Endodermal cell (in vitro differentiated cells): ENCODE results near the gene TTC7B. TPM values are rescaled to one million over a fixed set of nuclear protein-coding genes. Genes with fewer than 3 reads are reported as not detected.

Source experiments
- DNase-seq: peaks from one replicate; pipeline ENCODE4 v3.0.0-alpha.2; 2017
- H3K27ac ChIP-seq: 2 replicates; pipeline ENCODE4 v1.5.1; 2013; ENCODE audit warnings: mild to moderate bottlenecking, low read depth, low read length, moderate library complexity
- H3K27me3 ChIP-seq: 2 replicates; pipeline ENCODE4 v1.6.1; 2013; ENCODE audit warnings: mild to moderate bottlenecking, low read length, moderate library complexity; ENCODE audit not compliant: insufficient read depth, control insufficient read depth, poor library complexity, severe bottlenecking
- H3K36me3 ChIP-seq: 2 replicates; pipeline ENCODE4 v1.7.0; 2013; ENCODE audit warnings: mild to moderate bottlenecking, low read length, moderate library complexity; ENCODE audit not compliant: control insufficient read depth, insufficient read depth
- H3K4me1 ChIP-seq: one replicate; pipeline ENCODE4 v1.7.0; 2013; ENCODE audit warnings: low read length; ENCODE audit not compliant: control insufficient read depth, insufficient read depth
- H3K4me3 ChIP-seq: 2 replicates; pipeline ENCODE4 v1.5.1; 2013; ENCODE audit warnings: mild to moderate bottlenecking, low read length, moderate library complexity
- H3K9ac ChIP-seq: 2 replicates; pipeline ENCODE4 v1.6.1; 2013; ENCODE audit warnings: mild to moderate bottlenecking, low read length, moderate library complexity; ENCODE audit not compliant: poor library complexity, severe bottlenecking; ENCODE audit errors: extremely low read depth
- H3K9me3 ChIP-seq: 2 replicates; pipeline ENCODE4 v1.6.1; 2013; ENCODE audit warnings: mild to moderate bottlenecking, low read length, moderate library complexity; ENCODE audit not compliant: control insufficient read depth
- H3K27ac Mint-ChIP-seq: 2 replicates; pipeline ENCODE4 v1.8.0; 2020; ENCODE audit warnings: mixed read lengths
- H3K27me3 Mint-ChIP-seq: 2 replicates; pipeline ENCODE4 v1.8.0; 2021; ENCODE audit warnings: mild to moderate bottlenecking, mixed read lengths; ENCODE audit not compliant: insufficient read depth
- H3K36me3 Mint-ChIP-seq: 2 replicates; pipeline ENCODE4 v1.8.0; 2020; ENCODE audit warnings: low read depth, mixed read lengths
- H3K4me1 Mint-ChIP-seq: 2 replicates; pipeline ENCODE4 v1.8.0; 2020; ENCODE audit warnings: mixed read lengths
- H3K4me3 Mint-ChIP-seq: 2 replicates; pipeline ENCODE4 v1.8.0; 2020; ENCODE audit warnings: mild to moderate bottlenecking, moderate library complexity, mixed read lengths
- H3K9me3 Mint-ChIP-seq: 2 replicates; pipeline ENCODE4 v1.8.0; 2020; ENCODE audit warnings: mild to moderate bottlenecking, mixed read lengths
- CTCF ChIP-seq: fragments of 200-600 bp; sonication (generic); conservative IDR thresholded peaks from 2 replicates; pipeline ENCODE4 v1.5.0; 2021; ENCODE audit warnings: antibody characterized with exemption, mild to moderate bottlenecking
- WGBS, 2 experiments: methylation state at CpG; one replicate each; pipeline versions ENCODE4 v1.1.5 to v1.1.7; 2013; ENCODE audit warnings: missing lambda C conversion rate in 2 of 2, mixed read lengths in 1 of 2; ENCODE audit not compliant: insufficient coverage in 1 of 2, insufficient read length in 1 of 2; 5-methylcytosine and 5-hydroxymethylcytosine counted together
- total RNA-seq, 2 donors: library from RNA; stranded (reverse); fragmentation: NEBNext Ultra II Directional in 1 of 2; extraction: Animal tissue kit (Norgen Biotek cat#: 25700) in 1 of 2; gene quantifications; 2 replicates in 1 of 2; 3 replicates in 1 of 2; pipeline ENCODE4 v1.2.1, GENCODE V29; 2021

The TTC7B gene
- total RNA-seq, 2 donors from 2014 or later: 51.3 to 62.6 TPM

- Mint-ChIP-seq H3K27me3 (peaks cover 7% of the 10 kb centered on the region), H3K4me3 (no peak overlapping the region), H3K27ac (no peak overlapping the region), H3K9me3 (peaks cover 2% of the 10 kb centered on the region), H3K36me3 (no peaks in the 10 kb centered on the region), H3K4me1 (no peaks in the 10 kb centered on the region)
- TF ChIP-seq CTCF: no peak
- DNase-seq: no peak
- H3K9me3 ChIP-seq: no peaks in the 10 kb centered on the region
- no peaks in the 10 kb centered on the region for H3K4me1 ChIP-seq
- no peak overlapping the region for H3K4me3 ChIP-seq
- no peak overlapping the region for H3K9ac ChIP-seq
- no peaks in the 10 kb centered on the region for H3K36me3 ChIP-seq
- no peaks in the 10 kb centered on the region for H3K27me3 ChIP-seq
- no peak overlapping the region for H3K27ac ChIP-seq
- 90 to 91% methylated on average over 8 to 9 of the region's 9 CpGs for WGBS, 2 experiments
These were observed 21.1 kb upstream of the TTC7B start for GRCh38 chr14:90837355-90837754.

DNA sequence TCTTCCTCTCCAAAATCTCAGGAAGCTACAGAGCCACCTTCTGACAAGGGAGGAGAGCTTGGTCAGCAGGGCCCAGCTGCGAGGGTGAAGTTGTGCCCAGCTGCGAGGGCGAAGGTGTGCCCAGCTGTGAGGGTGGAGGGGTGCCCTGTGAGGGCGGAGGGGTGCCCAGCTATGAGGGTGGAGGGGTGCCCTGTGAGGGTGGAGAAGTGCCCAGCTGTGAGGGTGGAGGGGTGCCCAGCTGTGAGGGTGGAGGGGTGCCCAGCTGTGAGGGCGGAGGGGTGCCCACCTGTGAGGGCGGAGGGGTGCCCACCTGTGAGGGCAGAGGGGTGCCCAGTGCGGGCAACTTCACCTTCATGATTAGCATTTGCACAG, 20.4 kb upstream of the TTC7B start:
- no peak overlapping the region for H3K27ac ChIP-seq
- no peaks in the 10 kb centered on the region for H3K9me3 ChIP-seq
- no peak overlapping the region for H3K4me3 ChIP-seq
- no peak overlapping the region for H3K9ac ChIP-seq
- no peaks in the 10 kb centered on the region for H3K36me3 Mint-ChIP-seq
- no peak overlapping the region for H3K4me3 Mint-ChIP-seq
- peaks cover 2% of the 10 kb centered on the region for H3K9me3 Mint-ChIP-seq
- WGBS, 2 experiments: 97 to 100% methylated on average over 2 to 7 of the region's 7 CpGs
- H3K4me1 Mint-ChIP-seq: no peaks in the 10 kb centered on the region
- no peak overlapping the region for H3K27ac Mint-ChIP-seq
- TF ChIP-seq CTCF: no peak
- no peaks in the 10 kb centered on the region for H3K4me1 ChIP-seq
- no peaks in the 10 kb centered on the region for H3K36me3 ChIP-seq
- H3K27me3 Mint-ChIP-seq: peaks cover 10% of the 10 kb centered on the region
- no peak for DNase-seq
- no peaks in the 10 kb centered on the region for H3K27me3 ChIP-seq

DNA sequence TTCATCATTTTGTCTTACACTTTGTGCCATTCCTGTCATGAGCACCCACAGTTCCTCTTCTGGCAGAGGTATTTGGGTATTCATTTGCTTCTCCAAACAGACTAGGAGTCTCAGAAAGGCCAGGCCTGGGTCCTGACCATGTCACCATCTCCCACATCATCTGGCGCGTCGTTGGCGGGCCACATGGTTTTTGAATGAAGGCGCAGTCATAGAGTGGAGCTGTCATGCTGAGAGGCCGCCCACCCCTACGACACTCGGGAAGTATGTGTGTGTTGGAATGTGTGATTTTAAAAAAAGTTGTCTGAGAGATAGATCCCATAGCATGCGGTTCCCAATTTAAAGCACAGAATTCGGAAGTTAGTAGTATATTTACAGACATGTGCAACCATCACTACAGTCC, 15.6 kb upstream of the TTC7B start:
- Histone ChIP-seq H3K27ac (no peak overlapping the region), H3K9me3 (no peaks in the 10 kb centered on the region), H3K9ac (no peak overlapping the region), H3K4me3 (no peak overlapping the region), H3K27me3 (peaks cover 20% of the 10 kb centered on the region), H3K36me3 (no peaks in the 10 kb centered on the region), H3K4me1 (no peaks in the 10 kb centered on the region)
- Mint-ChIP-seq H3K9me3 (peaks cover 8% of the 10 kb centered on the region), H3K27ac (no peak overlapping the region), H3K4me1 (no peaks in the 10 kb centered on the region), H3K27me3 (peaks cover 47% of the 10 kb centered on the region), H3K36me3 (no peaks in the 10 kb centered on the region), H3K4me3 (no peak overlapping the region)
- 91 to 95% methylated on average over 6 to 10 of the region's 10 CpGs for WGBS, 2 experiments
- no peak for DNase-seq
- no peak for TF ChIP-seq CTCF
